22Rv1 (cell line): ENCODE measurements around the gene AKR1D1.
"Not testable (repeated sequence)": the region's sequence is repeated elsewhere in the genome, so short reads cannot be mapped to it uniquely, and the experiment has no call there.

Experiments
- H3K27ac ChIP-seq: fragments of 450-650 bp; 2 replicates; pipeline ENCODE4 v1.5.1; 2017
- CTCF ChIP-seq: fragments of 450-650 bp; IDR thresholded peaks from 2 replicates; pipeline ENCODE4 v1.5.1; 2017; ENCODE audit warnings: mild to moderate bottlenecking
- ZFX ChIP-seq: fragments of 450-650 bp; IDR thresholded peaks from 2 replicates; pipeline ENCODE4 v1.6.1; 2017; ENCODE audit warnings: antibody characterized with exemption, borderline replicate concordance

Gene AKR1D1

DNA sequence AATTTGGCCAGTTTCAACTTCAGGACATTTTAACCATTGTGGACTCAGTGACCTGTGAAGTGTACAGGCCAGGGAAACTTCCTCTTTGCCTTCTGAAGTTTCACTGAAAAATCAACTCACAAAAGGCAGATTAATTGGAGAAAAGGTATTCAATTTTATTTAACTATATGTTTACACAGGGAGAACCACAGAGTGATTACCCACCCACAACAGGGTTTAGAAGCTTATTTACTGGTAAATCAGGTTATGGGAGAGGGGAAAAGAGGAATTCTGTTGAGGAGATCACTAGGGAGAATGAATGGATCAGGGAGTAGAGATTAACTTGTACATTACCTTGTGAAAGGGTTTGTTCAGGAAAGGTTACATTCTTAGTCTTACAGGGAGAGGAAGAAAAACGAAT is 1.7 kb upstream of the AKR1D1 start:
- H3K27ac ChIP-seq, result no peak overlapping the region
- no peak for TF ChIP-seq CTCF
- TF ChIP-seq ZFX, result no peak

- TF ChIP-seq CTCF, result no peak
- no peak for TF ChIP-seq ZFX
- no peak overlapping the region for H3K27ac ChIP-seq
Measured at GRCh38 chr7:138075350-138075749, 909 bp upstream of the AKR1D1 start.

DNA sequence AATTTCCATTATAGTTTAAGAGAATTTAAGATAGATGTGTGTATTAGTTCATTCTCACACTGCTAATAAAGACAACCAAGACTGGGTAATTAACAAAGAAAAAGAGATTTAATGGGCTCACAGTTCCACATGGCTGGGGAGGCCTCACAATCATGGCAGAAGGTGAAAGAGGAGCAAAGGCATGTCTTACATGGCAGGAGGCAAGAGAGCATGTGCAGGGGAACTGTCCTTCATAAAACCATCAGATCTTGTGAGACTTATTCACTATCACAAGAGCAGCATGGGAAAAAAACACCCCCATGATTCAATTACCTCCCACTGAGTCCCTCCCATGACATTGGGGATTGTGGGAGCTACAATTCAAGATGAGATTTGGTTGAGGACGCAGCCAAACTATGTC is 473 bp upstream of the AKR1D1 start:
- H3K27ac ChIP-seq, result not testable (repeated sequence)

- no peak overlapping the region for H3K27ac ChIP-seq
- TF ChIP-seq CTCF, result no peak
Measured at GRCh38 chr7:138077809-138078208, 1.6 kb downstream of the AKR1D1 start.

GRCh38 chr7:138079137-138079536 is 2.9 kb downstream of the AKR1D1 start:
- TF ChIP-seq ZFX, result no peak
- TF ChIP-seq CTCF, result no peak
- no peak overlapping the region for H3K27ac ChIP-seq

GRCh38 chr7:138081868-138082267 is 5.6 kb downstream of the AKR1D1 start:
- TF ChIP-seq ZFX (no peak), CTCF (no peak)
- H3K27ac ChIP-seq, result no peak overlapping the region

DNA sequence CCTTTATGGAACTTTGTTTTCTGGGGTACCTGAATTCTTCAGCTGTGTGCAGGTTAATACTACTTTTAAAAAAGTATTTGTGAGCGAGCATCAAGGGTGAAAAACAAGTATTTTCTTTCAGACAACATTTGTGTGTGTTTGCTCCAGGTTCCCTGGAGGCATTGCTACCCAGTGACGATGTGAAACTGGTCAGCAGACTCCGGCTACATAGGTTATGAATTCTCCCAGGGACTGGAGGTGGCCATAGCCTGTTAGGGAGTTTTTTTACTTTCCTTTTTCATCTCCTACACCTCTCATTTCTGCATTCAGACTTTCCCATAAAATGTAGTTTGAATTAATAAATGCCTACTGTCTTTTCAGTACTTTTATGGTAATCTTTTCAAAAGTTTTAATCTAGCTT is 7.6 kb downstream of the AKR1D1 start:
- H3K27ac ChIP-seq, result no peak overlapping the region
- TF ChIP-seq ZFX (no peak), CTCF (no peak)

GRCh38 chr7:138086563-138087270 is 10.5 kb downstream of the AKR1D1 start:
- H3K27ac ChIP-seq, result no peak overlapping the region
- TF ChIP-seq ZFX (no peak), CTCF (no peak)
